ENCODE data around the gene SPAG17.

The SPAG17 gene

GRCh38 chr1:118047650-118048224 is 137.3 kb downstream of the SPAG17 start:
- DNase-seq, result no peak

- no peak for DNase-seq
Observed at GRCh38 chr1:118047006-118047649, 137.9 kb downstream of the SPAG17 start.

GRCh38 chr1:118043624-118044023 is 141.4 kb downstream of the SPAG17 start:
- DNase-seq, result no peak

GRCh38 chr1:118042501-118042900 is 142.5 kb downstream of the SPAG17 start:
- no peak for DNase-seq

- no peak for DNase-seq
Observed at GRCh38 chr1:118039170-118039569, 145.9 kb downstream of the SPAG17 start.

- no peak for DNase-seq
Observed at GRCh38 chr1:118032883-118033282, 152.1 kb downstream of the SPAG17 start.

GRCh38 chr1:118028267-118028666 is 156.8 kb downstream of the SPAG17 start:
- no peak for DNase-seq

- DNase-seq, result no peak
Observed at GRCh38 chr1:118023199-118023598, 161.8 kb downstream of the SPAG17 start.

GRCh38 chr1:118021668-118022067 is 163.4 kb downstream of the SPAG17 start:
- DNase-seq, result no peak

GRCh38 chr1:118018060-118018459 is 167.0 kb downstream of the SPAG17 start:
- no peak for DNase-seq

GRCh38 chr1:118013938-118014337 is 171.1 kb downstream of the SPAG17 start:
- no peak for DNase-seq

GRCh38 chr1:118013336-118013735 is 171.7 kb downstream of the SPAG17 start:
- no peak for DNase-seq

- DNase-seq, result no peak
Observed at GRCh38 chr1:118012515-118013124, 172.4 kb downstream of the SPAG17 start.

GRCh38 chr1:118008011-118008410 is 177.0 kb downstream of the SPAG17 start:
- no peak for DNase-seq

GRCh38 chr1:118007391-118007790 is 177.6 kb downstream of the SPAG17 start:
- DNase-seq, result no peak

GRCh38 chr1:118004312-118004711 is 180.7 kb downstream of the SPAG17 start:
- DNase-seq, result no peak

GRCh38 chr1:117985973-117986372 is 199.1 kb downstream of the SPAG17 start:
- DNase-seq, result no peak

GRCh38 chr1:117985239-117985638 is 199.8 kb downstream of the SPAG17 start:
- DNase-seq, result no peak

GRCh38 chr1:117981455-117982192 is 203.4 kb downstream of the SPAG17 start:
- DNase-seq, result no peak

- no peak for DNase-seq
Observed at GRCh38 chr1:117976381-117976780, 208.6 kb downstream of the SPAG17 start.

- DNase-seq, result no peak
Observed at GRCh38 chr1:117971777-117972176, 213.3 kb downstream of the SPAG17 start.

- no peak for DNase-seq
Observed at GRCh38 chr1:117970252-117970651, 214.8 kb downstream of the SPAG17 start.

- no peak for DNase-seq
Observed at GRCh38 chr1:117967881-117968280, 217.1 kb downstream of the SPAG17 start.

GRCh38 chr1:117967477-117967876 is 217.6 kb downstream of the SPAG17 start:
- DNase-seq, result no peak

Measured in NCI-H1417 treated with DMSO at 0.1 percent for 48 hours (cell line).